ENCODE measurements around the gene RCAN1. TPM values are rescaled to one million over a fixed set of nuclear protein-coding genes. Genes with fewer than 3 reads are reported as not detected.

Gene RCAN1
- total and polyA plus RNA-seq, 9 donors: 8.6 to 26.7 (median 10.0) TPM

DNA sequence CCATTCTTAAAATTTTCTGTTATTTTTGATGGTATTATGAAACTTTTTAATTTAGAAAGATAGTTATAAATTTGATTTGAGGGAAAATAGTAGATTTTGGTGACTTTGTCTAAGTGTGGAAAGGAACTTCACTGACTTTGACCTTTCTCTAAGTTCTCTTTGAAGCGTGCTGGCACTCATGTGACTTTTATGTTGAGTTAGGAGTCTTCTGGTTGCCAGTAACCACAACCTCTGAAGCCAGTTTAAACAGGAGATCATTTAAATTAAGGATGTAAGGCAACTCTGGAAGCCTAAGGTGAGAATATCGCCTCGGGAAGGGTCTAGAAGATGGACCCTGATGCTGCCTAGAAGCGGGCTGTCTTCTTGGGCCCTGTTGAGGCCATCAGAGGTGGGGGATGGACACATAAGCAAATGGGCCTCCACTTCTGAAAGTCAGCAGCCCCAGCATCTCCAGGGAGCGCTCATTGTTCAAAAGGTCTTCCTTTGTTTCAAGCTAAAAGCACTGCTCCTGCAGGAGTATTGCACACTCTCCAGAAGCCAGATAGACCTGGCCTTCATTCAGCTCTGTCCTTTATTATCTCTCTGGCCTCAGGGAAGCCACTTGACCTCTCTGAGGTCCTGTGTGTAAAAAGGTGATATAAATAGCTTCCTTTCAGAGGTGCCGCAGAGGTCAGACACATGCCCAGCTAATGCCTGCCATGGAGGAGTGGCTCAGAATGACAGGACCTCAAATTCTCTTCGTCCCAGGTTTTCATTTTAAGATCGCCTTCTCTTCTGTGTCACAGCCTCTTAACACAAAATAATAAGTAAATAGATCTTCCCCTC is 5.1 kb upstream of the RCAN1 start:
- Histone ChIP-seq H3K4me3 (no peak overlapping the region), H3K9me3 (no peaks in the 10 kb centered on the region), H3K4me1 (ENCODE audit: insufficient read depth) (no peaks in the 10 kb centered on the region), H3K27ac (no peak overlapping the region), H3K36me3 (no peaks in the 10 kb centered on the region), H3K27me3 (no peaks in the 10 kb centered on the region)
- TF ChIP-seq, protein P1, sequence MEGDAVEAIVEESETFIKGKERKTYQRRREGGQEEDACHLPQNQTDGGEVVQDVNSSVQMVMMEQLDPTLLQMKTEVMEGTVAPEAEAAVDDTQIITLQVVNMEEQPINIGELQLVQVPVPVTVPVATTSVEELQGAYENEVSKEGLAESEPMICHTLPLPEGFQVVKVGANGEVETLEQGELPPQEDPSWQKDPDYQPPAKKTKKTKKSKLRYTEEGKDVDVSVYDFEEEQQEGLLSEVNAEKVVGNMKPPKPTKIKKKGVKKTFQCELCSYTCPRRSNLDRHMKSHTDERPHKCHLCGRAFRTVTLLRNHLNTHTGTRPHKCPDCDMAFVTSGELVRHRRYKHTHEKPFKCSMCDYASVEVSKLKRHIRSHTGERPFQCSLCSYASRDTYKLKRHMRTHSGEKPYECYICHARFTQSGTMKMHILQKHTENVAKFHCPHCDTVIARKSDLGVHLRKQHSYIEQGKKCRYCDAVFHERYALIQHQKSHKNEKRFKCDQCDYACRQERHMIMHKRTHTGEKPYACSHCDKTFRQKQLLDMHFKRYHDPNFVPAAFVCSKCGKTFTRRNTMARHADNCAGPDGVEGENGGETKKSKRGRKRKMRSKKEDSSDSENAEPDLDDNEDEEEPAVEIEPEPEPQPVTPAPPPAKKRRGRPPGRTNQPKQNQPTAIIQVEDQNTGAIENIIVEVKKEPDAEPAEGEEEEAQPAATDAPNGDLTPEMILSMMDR (IDR thresholded peaks at IDR 0.05): no peak
- no peak for TF ChIP-seq EP300 (IDR thresholded peaks at IDR 0.05)
- no peak for TF ChIP-seq POLR2A (IDR thresholded peaks at IDR 0.05)
- DNase-seq: no peak
- 83 to 86% (median 86%) methylated on average over 8 of the region's 8 CpGs for WGBS, 3 donors
- intact Hi-C loops (cut with DNase I): loop anchor here in 1 of 4 donors (10.0 kb wide), 1 partner anchor 705 kb away; the partner anchor contains the start of gene ATP5PO

DNA sequence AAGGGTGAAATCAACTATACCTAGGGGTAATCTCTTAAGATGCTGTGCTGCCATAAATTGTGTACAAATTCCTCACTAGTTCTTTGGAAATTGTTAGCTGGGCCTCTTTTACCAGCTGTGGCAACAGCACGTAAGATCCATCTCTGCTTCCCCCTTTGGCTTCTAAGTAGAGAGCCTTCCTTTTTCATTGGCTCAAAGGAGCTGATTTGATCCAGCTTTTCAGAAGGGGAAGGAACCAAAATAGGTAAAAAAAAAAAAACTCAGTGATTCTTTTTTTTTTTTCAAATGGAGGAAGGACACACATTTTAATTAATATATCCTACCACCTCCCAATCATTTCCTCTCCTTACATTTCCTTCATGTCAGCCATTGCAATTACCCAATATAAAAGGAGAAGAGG is 4.0 kb upstream of the RCAN1 start:
- Histone ChIP-seq H3K4me3 (no peak overlapping the region), H3K9me3 (no peaks in the 10 kb centered on the region), H3K27me3 (no peaks in the 10 kb centered on the region), H3K27ac (no peak overlapping the region), H3K4me1 (ENCODE audit: insufficient read depth) (no peaks in the 10 kb centered on the region), H3K36me3 (no peaks in the 10 kb centered on the region)
- TF ChIP-seq, protein P1 (IDR thresholded peaks at IDR 0.05): no peak
- TF ChIP-seq EP300 (IDR thresholded peaks at IDR 0.05) (no peak), POLR2A (IDR thresholded peaks at IDR 0.05) (no peak)
- intact Hi-C loops (cut with DNase I): loop anchor here in 1 of 4 donors (10.0 kb wide), 1 partner anchor 704 kb away; the partner anchor contains the start of gene ATP5PO
- no peak for DNase-seq
- WGBS, 3 donors: 66 to 70% (median 66%) methylated on average over 1 of the region's 1 CpG

DNA sequence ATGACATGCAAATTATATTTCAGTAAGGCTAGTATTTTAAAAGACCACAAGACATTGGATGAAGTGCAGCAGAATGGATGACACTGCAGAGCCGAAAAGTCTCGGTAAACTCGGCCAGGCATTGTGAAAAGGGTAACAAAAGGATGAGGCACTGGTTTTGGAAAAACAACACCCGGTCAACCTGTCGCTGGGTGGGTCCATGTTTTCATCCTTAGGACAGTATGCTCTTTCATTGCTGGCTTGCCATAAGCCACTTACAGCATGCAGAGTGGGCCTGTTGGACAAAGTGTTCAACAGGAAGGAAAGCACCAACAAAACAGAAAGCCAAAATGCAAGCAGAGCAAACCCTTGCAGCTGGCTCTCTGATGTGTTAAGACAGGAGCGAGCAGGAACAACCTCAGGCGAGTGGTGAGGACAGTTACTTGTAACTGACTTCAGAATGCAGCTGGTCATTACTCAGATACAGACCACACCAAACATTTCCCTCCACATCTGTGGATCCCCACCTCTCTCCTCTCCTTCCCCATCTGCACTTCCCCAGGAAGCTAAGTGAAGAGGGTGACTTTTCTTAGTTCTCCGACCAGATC is 2.9 kb upstream of the RCAN1 start:
- intact Hi-C loops (cut with DNase I): loop anchor here in 1 of 4 donors (10.0 kb wide), 1 partner anchor 703 kb away; the partner anchor contains the start of gene ATP5PO
- no peak for DNase-seq
- Histone ChIP-seq H3K27ac (no peak overlapping the region), H3K9me3 (no peaks in the 10 kb centered on the region), H3K4me1 (ENCODE audit: insufficient read depth) (peaks cover 2% of the 10 kb centered on the region), H3K36me3 (no peaks in the 10 kb centered on the region), H3K4me3 (no peak overlapping the region), H3K27me3 (no peaks in the 10 kb centered on the region)
- TF ChIP-seq POLR2A (IDR thresholded peaks at IDR 0.05) (no peak), EP300 (IDR thresholded peaks at IDR 0.05) (no peak)
- TF ChIP-seq, protein P1 (IDR thresholded peaks at IDR 0.05): no peak
- 69 to 82% (median 81%) methylated on average over 8 of the region's 8 CpGs for WGBS, 3 donors

DNA sequence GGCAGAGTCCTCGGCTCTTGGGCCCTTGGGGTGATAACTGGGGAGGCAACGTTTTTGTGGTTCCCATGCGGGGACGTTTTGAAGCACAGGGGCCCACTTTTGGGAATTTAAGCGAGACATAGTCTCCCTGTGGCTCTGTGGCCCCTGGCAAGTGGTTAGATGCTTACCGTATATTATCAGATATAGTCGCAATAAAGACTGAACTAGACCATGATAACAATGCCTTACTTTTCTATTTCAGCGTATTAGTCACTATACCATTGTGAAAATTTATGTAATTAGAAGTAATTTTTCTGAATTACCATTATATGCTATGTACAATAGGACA is 538 bp upstream of the RCAN1 start:
- no peaks in the 10 kb centered on the region for H3K9me3 ChIP-seq
- no peak overlapping the region for H3K27ac ChIP-seq
- 1 to 2% (median 1%) methylated on average over 8 of the region's 8 CpGs for WGBS, 3 donors
- no peaks in the 10 kb centered on the region for H3K27me3 ChIP-seq
- H3K4me3 ChIP-seq: peak overlapping the region; percentile 52
- peaks cover 2% of the 10 kb centered on the region for H3K4me1 ChIP-seq (ENCODE audit: insufficient read depth)
- H3K36me3 ChIP-seq: no peaks in the 10 kb centered on the region
- no peak for DNase-seq
- intact Hi-C loops (cut with DNase I): loop anchor here in 1 of 4 donors (10.0 kb wide), 1 partner anchor 701 kb away; the partner anchor contains the start of gene ATP5PO
- TF ChIP-seq EP300 (IDR thresholded peaks at IDR 0.05): no peak
- TF ChIP-seq POLR2A (IDR thresholded peaks at IDR 0.05): no peak
- TF ChIP-seq, protein P1 (IDR thresholded peaks at IDR 0.05): no peak
